GM12873 (cell line): ENCODE measurements around the gene CACNA2D2.

Experiments used
- TF ChIP-seq, protein P1 (sequence below): IDR thresholded peaks from 2 replicates; pipeline ENCODE4 v1.5.1; 2012; ENCODE audit warnings: low read depth, mild to moderate bottlenecking, moderate library complexity, low read length, control low read depth; ENCODE audit not compliant: insufficient read depth; ENCODE audit errors: missing control alignments

CACNA2D2 gene

DNA sequence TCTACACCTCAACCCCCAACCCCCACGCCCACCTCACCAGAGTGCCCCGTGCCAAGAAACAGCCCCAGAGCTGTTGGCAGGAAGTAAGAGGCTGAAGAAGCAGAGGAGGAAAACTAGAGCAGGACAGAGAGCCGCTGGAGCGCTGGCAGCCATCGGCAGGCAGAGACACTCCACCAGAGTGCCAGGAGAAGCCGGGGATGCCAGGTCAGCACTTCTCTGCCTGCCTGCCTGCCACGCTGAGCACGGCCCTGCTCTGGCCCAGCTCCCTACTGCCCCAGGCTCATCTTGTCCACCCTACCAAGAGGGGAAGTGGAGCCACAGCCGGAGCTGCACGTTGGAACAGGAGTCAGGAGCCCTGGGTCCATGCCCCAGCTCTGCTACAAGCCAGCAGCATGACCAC lies 29.7 kb downstream of the CACNA2D2 start:
- TF ChIP-seq, protein P1, sequence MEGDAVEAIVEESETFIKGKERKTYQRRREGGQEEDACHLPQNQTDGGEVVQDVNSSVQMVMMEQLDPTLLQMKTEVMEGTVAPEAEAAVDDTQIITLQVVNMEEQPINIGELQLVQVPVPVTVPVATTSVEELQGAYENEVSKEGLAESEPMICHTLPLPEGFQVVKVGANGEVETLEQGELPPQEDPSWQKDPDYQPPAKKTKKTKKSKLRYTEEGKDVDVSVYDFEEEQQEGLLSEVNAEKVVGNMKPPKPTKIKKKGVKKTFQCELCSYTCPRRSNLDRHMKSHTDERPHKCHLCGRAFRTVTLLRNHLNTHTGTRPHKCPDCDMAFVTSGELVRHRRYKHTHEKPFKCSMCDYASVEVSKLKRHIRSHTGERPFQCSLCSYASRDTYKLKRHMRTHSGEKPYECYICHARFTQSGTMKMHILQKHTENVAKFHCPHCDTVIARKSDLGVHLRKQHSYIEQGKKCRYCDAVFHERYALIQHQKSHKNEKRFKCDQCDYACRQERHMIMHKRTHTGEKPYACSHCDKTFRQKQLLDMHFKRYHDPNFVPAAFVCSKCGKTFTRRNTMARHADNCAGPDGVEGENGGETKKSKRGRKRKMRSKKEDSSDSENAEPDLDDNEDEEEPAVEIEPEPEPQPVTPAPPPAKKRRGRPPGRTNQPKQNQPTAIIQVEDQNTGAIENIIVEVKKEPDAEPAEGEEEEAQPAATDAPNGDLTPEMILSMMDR: no peak

DNA sequence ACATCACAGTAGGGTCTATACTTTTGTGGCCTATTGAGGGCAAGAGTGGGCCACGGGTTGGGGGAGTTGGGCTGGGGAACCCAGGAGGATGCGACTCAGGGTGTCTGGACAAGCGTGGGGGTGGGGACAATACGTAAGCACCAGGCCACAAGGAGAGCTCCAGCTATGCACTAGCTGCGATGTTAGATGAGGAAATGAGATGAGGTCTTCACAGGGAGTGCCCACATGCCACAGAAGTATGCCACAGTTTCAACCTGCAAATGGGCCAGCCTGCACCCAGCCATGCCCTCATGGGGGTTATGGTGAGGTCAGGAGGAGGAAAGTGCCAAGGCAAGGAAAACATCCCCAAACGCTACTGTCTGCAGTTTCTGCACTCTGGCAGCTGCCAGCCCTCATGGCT lies 30.5 kb downstream of the CACNA2D2 start:
- TF ChIP-seq, protein P1: no peak

DNA sequence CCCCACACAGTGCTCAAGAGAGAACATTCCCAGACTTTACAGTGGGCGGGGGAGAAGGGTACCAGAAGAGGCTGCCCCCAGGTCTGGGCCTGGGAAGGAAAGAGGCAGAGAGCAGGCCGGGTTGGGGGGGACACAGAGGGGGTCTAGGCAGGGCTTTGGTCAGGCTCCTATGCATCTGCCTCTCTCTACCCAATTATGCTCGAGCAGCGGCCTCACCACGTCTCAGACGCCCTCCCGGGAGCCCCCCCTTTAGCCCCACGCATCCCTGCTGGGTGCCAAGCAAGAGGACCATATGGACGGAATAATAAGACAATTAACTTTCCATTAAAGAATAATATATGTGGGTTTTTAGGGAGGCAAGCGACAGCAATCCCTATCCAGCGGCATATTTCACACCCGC lies 32.8 kb downstream of the CACNA2D2 start:
- TF ChIP-seq, protein P1: no peak

- TF ChIP-seq, protein P1: no peak
Observed at GRCh38 chr3:50467919-50468318, 35.5 kb downstream of the CACNA2D2 start.

GRCh38 chr3:50466177-50466576 lies 37.3 kb downstream of the CACNA2D2 start:
- TF ChIP-seq, protein P1: peak; percentile 27

GRCh38 chr3:50464569-50464968 lies 38.9 kb downstream of the CACNA2D2 start:
- TF ChIP-seq, protein P1: no peak

- TF ChIP-seq, protein P1: no peak
Observed at GRCh38 chr3:50459785-50460184, 43.6 kb downstream of the CACNA2D2 start.
